HL-60 (cell line): ENCODE data around the gene TMEM120B.

ENCODE experiments used
- DNase-seq, 2 experiments: peaks; one replicate each; pipeline ENCODE4 v3.0.0-alpha.2; 2010 to 2020; ENCODE audit warnings: low read depth in 1 of 2, low spot score in 1 of 2
- H3K27ac ChIP-seq: fragments of 250-450 bp; sonication (Bioruptor Pico); replicated peaks from 2 replicates; pipeline ENCODE4 v1.5.1; 2020; ENCODE audit warnings: mild to moderate bottlenecking, moderate library complexity
- H3K27me3 ChIP-seq: fragments of 250-450 bp; sonication (Bioruptor Pico); 2 replicates; pipeline ENCODE4 v1.5.1; 2021; ENCODE audit warnings: mild to moderate bottlenecking, moderate library complexity; ENCODE audit not compliant: insufficient read depth, poor library complexity, severe bottlenecking
- H3K4me3 ChIP-seq: replicated peaks from 2 replicates; pipeline ENCODE4 v1.5.1; 2011; ENCODE audit warnings: mild to moderate bottlenecking, control low read depth, low read length; ENCODE audit not compliant: insufficient read depth
- GABPA ChIP-seq: IDR thresholded peaks from 2 replicates; pipeline ENCODE4 v1.6.1; 2012; ENCODE audit warnings: low read depth
- POLR2AphosphoS5 ChIP-seq: IDR thresholded peaks from 2 replicates; pipeline ENCODE4 v1.6.1; 2012; ENCODE audit warnings: low read depth
- SPI1 ChIP-seq: IDR thresholded peaks from 2 replicates; pipeline ENCODE4 v1.6.1; 2012; ENCODE audit warnings: low read depth, mild to moderate bottlenecking, borderline replicate concordance
- TF ChIP-seq, protein P1 (sequence below): IDR thresholded peaks from one replicate; pipeline ENCODE4 v1.5.1; 2011; ENCODE audit warnings: low read length, control low read depth, inconsistent platforms; ENCODE audit not compliant: insufficient read depth
- TF ChIP-seq, protein P2 (sequence below): IDR thresholded peaks from 2 replicates; pipeline ENCODE4 v1.6.1; 2012; ENCODE audit warnings: low read depth; ENCODE audit not compliant: insufficient replicate concordance

Gene TMEM120B

DNA sequence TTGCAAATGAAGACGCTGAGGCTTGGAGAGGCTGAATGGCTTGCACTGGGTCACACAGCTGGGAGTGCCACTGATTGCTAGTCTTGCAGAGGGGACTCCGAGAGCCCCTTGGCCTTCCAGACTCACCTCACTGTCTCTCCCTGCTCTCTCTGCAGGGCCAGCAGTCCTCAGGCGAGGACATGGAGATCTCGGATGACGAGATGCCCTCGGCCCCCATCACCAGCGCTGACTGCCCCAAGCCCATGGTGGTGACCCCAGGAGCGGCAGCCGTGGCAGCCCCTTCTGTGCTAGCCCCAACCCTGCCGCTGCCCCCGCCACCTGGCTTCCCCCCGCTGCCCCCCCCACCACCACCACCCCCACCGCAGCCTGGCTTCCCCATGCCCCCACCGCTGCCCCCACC lies 101.4 kb downstream of the TMEM120B start:
- no peak for TF ChIP-seq SPI1
- TF ChIP-seq POLR2AphosphoS5 = no peak
- DNase-seq = no peak
- peak overlapping the region; percentile 80 for H3K27ac ChIP-seq
- H3K27me3 ChIP-seq = no peaks in the 10 kb centered on the region
- H3K4me3 ChIP-seq = no peak overlapping the region

DNA sequence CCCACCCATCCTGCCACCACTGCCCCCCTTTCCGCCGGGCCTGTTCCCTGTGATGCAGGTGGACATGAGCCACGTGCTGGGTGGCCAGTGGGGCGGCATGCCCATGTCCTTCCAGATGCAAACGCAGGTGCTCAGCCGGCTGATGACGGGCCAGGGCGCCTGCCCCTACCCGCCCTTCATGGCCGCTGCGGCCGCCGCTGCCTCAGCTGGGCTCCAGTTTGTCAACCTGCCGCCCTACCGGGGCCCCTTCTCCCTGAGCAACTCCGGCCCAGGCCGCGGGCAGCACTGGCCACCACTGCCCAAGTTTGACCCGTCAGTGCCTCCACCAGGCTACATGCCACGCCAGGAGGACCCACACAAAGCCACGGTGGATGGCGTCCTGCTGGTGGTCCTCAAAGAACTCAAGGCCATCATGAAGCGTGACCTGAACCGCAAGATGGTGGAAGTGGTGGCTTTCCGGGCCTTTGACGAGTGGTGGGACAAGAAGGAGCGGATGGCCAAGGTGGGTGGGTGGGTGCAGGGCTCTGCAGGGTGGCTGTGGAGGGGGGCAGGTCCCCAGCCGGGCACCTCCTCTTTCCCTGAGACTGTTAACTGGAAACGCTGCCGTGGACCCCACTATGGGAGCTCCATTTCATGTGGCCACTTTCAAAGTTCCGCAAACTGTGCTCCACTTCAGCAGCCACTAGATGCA lies 102.0 kb downstream of the TMEM120B start:
- Histone ChIP-seq H3K27ac (no peak overlapping the region), H3K4me3 (no peak overlapping the region), H3K27me3 (no peaks in the 10 kb centered on the region)
- no peak for TF ChIP-seq SPI1
- TF ChIP-seq GABPA = no peak
- TF ChIP-seq, protein P1, sequence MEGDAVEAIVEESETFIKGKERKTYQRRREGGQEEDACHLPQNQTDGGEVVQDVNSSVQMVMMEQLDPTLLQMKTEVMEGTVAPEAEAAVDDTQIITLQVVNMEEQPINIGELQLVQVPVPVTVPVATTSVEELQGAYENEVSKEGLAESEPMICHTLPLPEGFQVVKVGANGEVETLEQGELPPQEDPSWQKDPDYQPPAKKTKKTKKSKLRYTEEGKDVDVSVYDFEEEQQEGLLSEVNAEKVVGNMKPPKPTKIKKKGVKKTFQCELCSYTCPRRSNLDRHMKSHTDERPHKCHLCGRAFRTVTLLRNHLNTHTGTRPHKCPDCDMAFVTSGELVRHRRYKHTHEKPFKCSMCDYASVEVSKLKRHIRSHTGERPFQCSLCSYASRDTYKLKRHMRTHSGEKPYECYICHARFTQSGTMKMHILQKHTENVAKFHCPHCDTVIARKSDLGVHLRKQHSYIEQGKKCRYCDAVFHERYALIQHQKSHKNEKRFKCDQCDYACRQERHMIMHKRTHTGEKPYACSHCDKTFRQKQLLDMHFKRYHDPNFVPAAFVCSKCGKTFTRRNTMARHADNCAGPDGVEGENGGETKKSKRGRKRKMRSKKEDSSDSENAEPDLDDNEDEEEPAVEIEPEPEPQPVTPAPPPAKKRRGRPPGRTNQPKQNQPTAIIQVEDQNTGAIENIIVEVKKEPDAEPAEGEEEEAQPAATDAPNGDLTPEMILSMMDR = no peak
- no peak for TF ChIP-seq POLR2AphosphoS5
- TF ChIP-seq, protein P2, sequence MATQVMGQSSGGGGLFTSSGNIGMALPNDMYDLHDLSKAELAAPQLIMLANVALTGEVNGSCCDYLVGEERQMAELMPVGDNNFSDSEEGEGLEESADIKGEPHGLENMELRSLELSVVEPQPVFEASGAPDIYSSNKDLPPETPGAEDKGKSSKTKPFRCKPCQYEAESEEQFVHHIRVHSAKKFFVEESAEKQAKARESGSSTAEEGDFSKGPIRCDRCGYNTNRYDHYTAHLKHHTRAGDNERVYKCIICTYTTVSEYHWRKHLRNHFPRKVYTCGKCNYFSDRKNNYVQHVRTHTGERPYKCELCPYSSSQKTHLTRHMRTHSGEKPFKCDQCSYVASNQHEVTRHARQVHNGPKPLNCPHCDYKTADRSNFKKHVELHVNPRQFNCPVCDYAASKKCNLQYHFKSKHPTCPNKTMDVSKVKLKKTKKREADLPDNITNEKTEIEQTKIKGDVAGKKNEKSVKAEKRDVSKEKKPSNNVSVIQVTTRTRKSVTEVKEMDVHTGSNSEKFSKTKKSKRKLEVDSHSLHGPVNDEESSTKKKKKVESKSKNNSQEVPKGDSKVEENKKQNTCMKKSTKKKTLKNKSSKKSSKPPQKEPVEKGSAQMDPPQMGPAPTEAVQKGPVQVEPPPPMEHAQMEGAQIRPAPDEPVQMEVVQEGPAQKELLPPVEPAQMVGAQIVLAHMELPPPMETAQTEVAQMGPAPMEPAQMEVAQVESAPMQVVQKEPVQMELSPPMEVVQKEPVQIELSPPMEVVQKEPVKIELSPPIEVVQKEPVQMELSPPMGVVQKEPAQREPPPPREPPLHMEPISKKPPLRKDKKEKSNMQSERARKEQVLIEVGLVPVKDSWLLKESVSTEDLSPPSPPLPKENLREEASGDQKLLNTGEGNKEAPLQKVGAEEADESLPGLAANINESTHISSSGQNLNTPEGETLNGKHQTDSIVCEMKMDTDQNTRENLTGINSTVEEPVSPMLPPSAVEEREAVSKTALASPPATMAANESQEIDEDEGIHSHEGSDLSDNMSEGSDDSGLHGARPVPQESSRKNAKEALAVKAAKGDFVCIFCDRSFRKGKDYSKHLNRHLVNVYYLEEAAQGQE = no peak
- DNase-seq = no peak

DNA sequence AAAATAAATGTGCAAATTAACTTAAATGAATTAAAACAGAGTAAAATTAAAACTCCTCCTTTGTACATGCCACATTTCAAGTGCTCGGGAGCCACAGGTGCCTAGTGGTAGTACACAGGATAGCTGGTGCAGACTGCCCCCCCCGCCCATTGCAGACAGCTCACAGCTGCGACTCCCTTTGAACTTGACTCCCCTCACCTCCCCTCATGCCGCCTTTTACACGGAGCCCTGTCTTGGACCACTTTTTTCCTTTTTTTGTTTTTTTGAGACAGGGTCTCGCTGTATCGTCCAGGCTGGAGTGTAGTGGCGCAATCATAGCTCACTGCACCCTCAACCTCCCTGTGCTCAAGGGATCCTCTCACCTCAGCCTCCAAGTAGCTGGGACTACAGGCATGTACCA lies 102.7 kb downstream of the TMEM120B start:
- TF ChIP-seq POLR2AphosphoS5 (no peak), GABPA (no peak), SPI1 (no peak)
- TF ChIP-seq, protein P1 = no peak
- TF ChIP-seq, protein P2 = no peak
- H3K4me3 ChIP-seq = no peak overlapping the region
- H3K27me3 ChIP-seq = no peaks in the 10 kb centered on the region
- H3K27ac ChIP-seq = no peak overlapping the region
- no peak for DNase-seq

DNA sequence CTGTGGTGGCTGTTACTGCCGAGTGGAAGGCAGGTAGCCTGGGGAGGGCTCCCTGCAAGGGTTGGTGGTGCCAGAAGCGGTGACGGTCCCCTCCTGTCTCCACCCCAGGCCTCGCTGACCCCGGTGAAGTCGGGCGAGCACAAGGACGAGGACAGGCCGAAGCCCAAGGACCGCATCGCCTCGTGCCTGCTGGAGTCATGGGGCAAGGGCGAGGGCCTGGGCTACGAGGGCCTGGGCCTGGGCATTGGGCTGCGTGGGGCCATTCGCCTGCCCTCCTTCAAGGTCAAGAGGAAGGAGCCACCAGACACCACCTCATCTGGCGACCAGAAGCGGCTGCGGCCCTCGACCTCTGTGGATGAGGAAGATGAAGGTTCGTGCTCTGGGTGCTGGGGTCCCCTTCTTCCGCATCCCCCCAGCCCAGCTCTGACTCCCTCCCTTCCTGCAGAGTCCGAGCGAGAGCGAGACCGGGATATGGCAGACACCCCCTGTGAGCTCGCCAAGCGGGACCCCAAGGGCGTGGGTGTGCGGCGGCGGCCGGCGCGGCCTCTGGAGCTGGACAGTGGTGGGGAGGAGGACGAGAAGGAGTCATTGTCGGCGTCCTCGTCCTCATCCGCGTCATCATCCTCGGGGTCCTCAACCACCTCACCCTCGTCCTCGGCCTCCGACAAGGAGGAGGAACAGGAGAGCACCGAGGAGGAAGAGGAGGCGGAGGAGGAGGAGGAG lies 104.5 kb downstream of the TMEM120B start:
- Histone ChIP-seq H3K4me3 (no peak overlapping the region), H3K27me3 (no peaks in the 10 kb centered on the region), H3K27ac (no peak overlapping the region)
- DNase-seq = no peak
- no peak for TF ChIP-seq POLR2AphosphoS5
- TF ChIP-seq GABPA = no peak
- TF ChIP-seq, protein P1 = no peak
- TF ChIP-seq, protein P2 = no peak
- no peak for TF ChIP-seq SPI1
